ENCODE results near the gene P2RY8.

DNA sequence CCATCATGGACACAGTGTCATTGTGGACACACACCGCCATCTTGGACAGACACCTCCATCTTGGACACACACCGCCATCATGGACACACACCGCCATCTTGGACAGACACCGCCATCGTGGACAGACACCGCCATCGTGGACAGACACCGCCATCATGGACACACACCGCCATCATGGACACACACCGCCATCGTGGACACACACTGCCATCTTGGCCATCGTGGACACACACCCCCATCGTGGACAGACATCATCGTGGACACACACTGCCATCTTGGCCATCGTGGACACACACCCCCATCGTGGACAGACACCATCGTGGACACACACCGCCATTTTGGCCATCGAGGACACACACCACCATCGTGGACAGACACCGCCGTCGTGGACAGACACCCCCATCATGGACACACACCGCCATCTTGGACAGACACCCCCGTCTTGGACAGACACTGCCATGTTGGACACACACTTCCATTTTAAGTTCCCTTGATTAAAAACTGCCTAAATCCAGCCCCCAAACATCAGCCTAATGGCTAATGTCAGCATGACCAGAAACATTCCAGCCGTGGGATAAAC is 93.4 kb downstream of the P2RY8 start:
- TF ChIP-seq CTCF (IDR thresholded peaks at IDR 0.05; ENCODE audit: low read length) (no peak), EZH2 (optimal IDR thresholded peaks at IDR 0.05; ENCODE audit: low read depth, low read length) (no peak)

Measured in MM.1S (cell line).